Urinary bladder (tissue), 4 donors: Measurements from ENCODE around the gene RICTOR. TPM values are rescaled to one million over a fixed set of nuclear protein-coding genes. Genes with fewer than 3 reads are reported as not detected.

ENCODE experiments used
- DNase-seq: peaks from one replicate; pipeline ENCODE4 v3.0.0-alpha.2; 2015; ENCODE audit errors: extremely low spot score
- H3K27ac ChIP-seq: one replicate; pipeline ENCODE4 v1.5.1; 2013; ENCODE audit warnings: low read depth, mild to moderate bottlenecking, moderate library complexity
- H3K36me3 ChIP-seq: one replicate; pipeline ENCODE4 v1.6.1; 2013; ENCODE audit warnings: mild to moderate bottlenecking, moderate library complexity; ENCODE audit not compliant: insufficient read depth
- H3K4me1 ChIP-seq: one replicate; pipeline ENCODE4 v1.6.1; 2013; ENCODE audit warnings: mild to moderate bottlenecking, moderate library complexity; ENCODE audit not compliant: insufficient read depth
- H3K4me3 ChIP-seq: one replicate; pipeline ENCODE4 v1.5.1; 2013; ENCODE audit warnings: low read depth, low read length
- WGBS: extraction: QIAGEN DNeasy Blood & Tissue Kit; methylation state at CpG from one replicate; pipeline ENCODE4 v1.1.7; 2013; 5-methylcytosine and 5-hydroxymethylcytosine counted together
- polyA plus RNA-seq: library from polyadenylated mRNA; stranded (reverse); fragments of 200-250 nt; gene quantifications from one replicate; pipeline ENCODE4 v1.2.3, GENCODE V29; 2013
- total RNA-seq: library from RNA; depleted of rRNA; stranded (reverse); fragments of >200 nt; gene quantifications from one replicate; pipeline ENCODE4 v1.2.3, GENCODE V29; 2014
- donor health status: healthy with polysubstance abuse.
- donor health status: healthy.

The RICTOR gene
- total and polyA plus RNA-seq, 2 donors, result 6.3 to 122 TPM

- WGBS, result 24% methylated on average over 2 of the region's 2 CpGs
- Histone ChIP-seq H3K4me3 (no peak overlapping the region), H3K36me3 (peaks cover 5% of the 10 kb centered on the region), H3K4me1 (no peaks in the 10 kb centered on the region), H3K27ac (no peak overlapping the region)
- DNase-seq, result no peak
These were observed 133.9 kb downstream of the RICTOR start for GRCh38 chr5:38940230-38940858.

GRCh38 chr5:38938973-38939372 lies 135.2 kb downstream of the RICTOR start:
- Histone ChIP-seq H3K36me3 (peaks cover 7% of the 10 kb centered on the region), H3K4me1 (no peaks in the 10 kb centered on the region), H3K4me3 (no peak overlapping the region), H3K27ac (no peak overlapping the region)
- no peak for DNase-seq
- WGBS, result 62% methylated on average over 1 of the region's 1 CpG

GRCh38 chr5:38938424-38938823 lies 135.8 kb downstream of the RICTOR start:
- DNase-seq, result no peak
- Histone ChIP-seq H3K27ac (no peak overlapping the region), H3K36me3 (peaks cover 6% of the 10 kb centered on the region), H3K4me3 (no peak overlapping the region), H3K4me1 (no peaks in the 10 kb centered on the region)
- 80% methylated on average over 1 of the region's 1 CpG for WGBS

GRCh38 chr5:38936269-38936668 lies 137.9 kb downstream of the RICTOR start:
- Histone ChIP-seq H3K27ac (no peak overlapping the region), H3K36me3 (peaks cover 4% of the 10 kb centered on the region), H3K4me1 (no peaks in the 10 kb centered on the region), H3K4me3 (no peak overlapping the region)
- WGBS, result 95% methylated on average over 6 of the region's 6 CpGs
- DNase-seq, result no peak

- Histone ChIP-seq H3K4me3 (no peak overlapping the region), H3K36me3 (peaks cover 4% of the 10 kb centered on the region), H3K4me1 (no peaks in the 10 kb centered on the region), H3K27ac (no peak overlapping the region)
- no peak for DNase-seq
- 99% methylated on average over 1 of the region's 1 CpG for WGBS
These were observed 138.8 kb downstream of the RICTOR start for GRCh38 chr5:38935437-38935836.

- WGBS, result 86% methylated on average over 4 of the region's 4 CpGs
These were observed 141.3 kb downstream of the RICTOR start for GRCh38 chr5:38932854-38933408.

GRCh38 chr5:38931731-38932130 lies 142.5 kb downstream of the RICTOR start:
- no peak for DNase-seq
- 92% methylated on average over 4 of the region's 4 CpGs for WGBS
- Histone ChIP-seq H3K36me3 (peaks cover 2% of the 10 kb centered on the region), H3K4me3 (no peak overlapping the region), H3K4me1 (no peaks in the 10 kb centered on the region), H3K27ac (no peak overlapping the region)

More at GRCh38 chr5:38932854-38933408, 141.3 kb downstream of the RICTOR start:
- H3K36me3 ChIP-seq, result peaks cover 4% of the 10 kb centered on the region
- no peak overlapping the region for H3K27ac ChIP-seq
- H3K4me1 ChIP-seq, result no peaks in the 10 kb centered on the region
- H3K4me3 ChIP-seq, result no peak overlapping the region
- no peak for DNase-seq

- DNase-seq, result no peak
- Histone ChIP-seq H3K27ac (no peak overlapping the region), H3K36me3 (peaks cover 2% of the 10 kb centered on the region), H3K4me1 (no peaks in the 10 kb centered on the region), H3K4me3 (no peak overlapping the region)
- WGBS, result 57% methylated on average over 2 of the region's 2 CpGs
These were observed 144.4 kb downstream of the RICTOR start for GRCh38 chr5:38929838-38930237.

GRCh38 chr5:38927470-38927869 lies 146.7 kb downstream of the RICTOR start:
- DNase-seq, result no peak
- no peaks in the 10 kb centered on the region for H3K36me3 ChIP-seq
- 90% methylated on average over 2 of the region's 2 CpGs for WGBS
- H3K4me3 ChIP-seq, result no peak overlapping the region
- H3K27ac ChIP-seq, result no peak overlapping the region
- peaks cover 1% of the 10 kb centered on the region for H3K4me1 ChIP-seq

- Histone ChIP-seq H3K4me3 (no peak overlapping the region), H3K27ac (no peak overlapping the region), H3K36me3 (no peaks in the 10 kb centered on the region), H3K4me1 (peaks cover 1% of the 10 kb centered on the region)
- no peak for DNase-seq
- 90% methylated on average over 3 of the region's 3 CpGs for WGBS
These were observed 148.1 kb downstream of the RICTOR start for GRCh38 chr5:38926121-38926520.

GRCh38 chr5:38925154-38925925 lies 148.9 kb downstream of the RICTOR start:
- no peak overlapping the region for H3K27ac ChIP-seq
- DNase-seq, result no peak
- peaks cover 1% of the 10 kb centered on the region for H3K4me1 ChIP-seq
- WGBS, result 81% methylated on average over 6 of the region's 6 CpGs
- H3K36me3 ChIP-seq, result no peaks in the 10 kb centered on the region
- no peak overlapping the region for H3K4me3 ChIP-seq

- H3K4me3 ChIP-seq, result no peak overlapping the region
- H3K36me3 ChIP-seq, result no peaks in the 10 kb centered on the region
- WGBS, result 32% methylated on average over 3 of the region's 3 CpGs
- H3K4me1 ChIP-seq, result peaks cover 1% of the 10 kb centered on the region
- DNase-seq, result no peak
- H3K27ac ChIP-seq, result no peak overlapping the region
These were observed 150.3 kb downstream of the RICTOR start for GRCh38 chr5:38923661-38924451.

- no peak for DNase-seq
- Histone ChIP-seq H3K4me3 (no peak overlapping the region), H3K27ac (no peak overlapping the region), H3K36me3 (no peaks in the 10 kb centered on the region), H3K4me1 (peaks cover 1% of the 10 kb centered on the region)
- 36% methylated on average over 1 of the region's 1 CpG for WGBS
These were observed 152.0 kb downstream of the RICTOR start for GRCh38 chr5:38922199-38922598.
